Right lobe of liver (tissue), 4 donors: Measurements from ENCODE around the gene PHF21B.

ENCODE experiments used
- POLR2A ChIP-seq: fragments of 450-650 bp; IDR thresholded peaks from one replicate; pipeline ENCODE4 v1.6.1; 2017; ENCODE audit warnings: antibody characterized with exemption, mild to moderate bottlenecking
- TF ChIP-seq, protein P1 (sequence below), 4 donors: fragments of 200-600 bp in 3 of 4; fragments of 450-650 bp in 1 of 4; IDR thresholded peaks; one replicate each; pipeline versions ENCODE4 v1.5.1 to v1.8.0; 2016 to 2022; ENCODE audit warnings: antibody characterized with exemption in 4 of 4, mild to moderate bottlenecking in 2 of 4
- donor health status: DM: no; HTN: no; CAD: no.
- donor health status: DM: no; HTN: no; CAD: no.
- donor health status: DM: no; HTN: yes; CAD: no.

DNA sequence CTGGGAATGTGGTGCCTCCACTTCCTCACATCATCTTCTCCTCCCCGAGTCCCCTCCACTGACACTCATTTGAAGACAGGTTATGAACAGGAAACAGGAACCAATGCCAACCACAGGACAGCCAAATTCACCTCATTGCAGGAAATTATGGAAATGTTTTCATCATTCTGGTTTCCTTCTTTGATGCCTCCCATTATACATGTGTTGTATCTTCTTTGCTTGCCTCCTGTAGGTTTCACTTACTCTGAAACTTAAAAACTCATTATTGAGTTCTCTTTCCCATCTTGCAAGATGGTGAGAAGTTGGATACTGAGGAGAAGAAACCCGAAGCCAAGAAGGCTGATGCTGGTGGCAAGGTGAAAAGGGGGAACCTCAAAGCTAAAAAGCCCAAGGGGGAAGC is 108.5 kb downstream of the PHF21B start:
- TF ChIP-seq, protein P1, sequence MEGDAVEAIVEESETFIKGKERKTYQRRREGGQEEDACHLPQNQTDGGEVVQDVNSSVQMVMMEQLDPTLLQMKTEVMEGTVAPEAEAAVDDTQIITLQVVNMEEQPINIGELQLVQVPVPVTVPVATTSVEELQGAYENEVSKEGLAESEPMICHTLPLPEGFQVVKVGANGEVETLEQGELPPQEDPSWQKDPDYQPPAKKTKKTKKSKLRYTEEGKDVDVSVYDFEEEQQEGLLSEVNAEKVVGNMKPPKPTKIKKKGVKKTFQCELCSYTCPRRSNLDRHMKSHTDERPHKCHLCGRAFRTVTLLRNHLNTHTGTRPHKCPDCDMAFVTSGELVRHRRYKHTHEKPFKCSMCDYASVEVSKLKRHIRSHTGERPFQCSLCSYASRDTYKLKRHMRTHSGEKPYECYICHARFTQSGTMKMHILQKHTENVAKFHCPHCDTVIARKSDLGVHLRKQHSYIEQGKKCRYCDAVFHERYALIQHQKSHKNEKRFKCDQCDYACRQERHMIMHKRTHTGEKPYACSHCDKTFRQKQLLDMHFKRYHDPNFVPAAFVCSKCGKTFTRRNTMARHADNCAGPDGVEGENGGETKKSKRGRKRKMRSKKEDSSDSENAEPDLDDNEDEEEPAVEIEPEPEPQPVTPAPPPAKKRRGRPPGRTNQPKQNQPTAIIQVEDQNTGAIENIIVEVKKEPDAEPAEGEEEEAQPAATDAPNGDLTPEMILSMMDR (IDR thresholded peaks at IDR 0.05): no peak
- TF ChIP-seq POLR2A: no peak
